ENCODE measurements around the gene ROCK2. TPM values are rescaled to one million over a fixed set of nuclear protein-coding genes. Genes with fewer than 3 reads are reported as not detected.

Gene ROCK2
- total RNA-seq, 1 donor from 2014 or later: 41.7 TPM

GRCh38 chr2:11187731-11188130, 156.7 kb downstream of the ROCK2 start:
- H3K4me1 Mint-ChIP-seq (ENCODE audit: unreplicated experiment): no peaks in the 10 kb centered on the region

GRCh38 chr2:11187083-11187619, 157.3 kb downstream of the ROCK2 start:
- TF ChIP-seq CTCF (conservative IDR thresholded peaks at IDR 0.05): no peak
- H3K4me1 Mint-ChIP-seq (ENCODE audit: unreplicated experiment): no peaks in the 10 kb centered on the region

More at GRCh38 chr2:11187731-11188130, 156.7 kb downstream of the ROCK2 start:
- peaks cover 20% of the 10 kb centered on the region for H3K36me3 Mint-ChIP-seq
- no peak for DNase-seq (ENCODE audit: extremely low spot score, unreplicated experiment)
- no peaks in the 10 kb centered on the region for H3K27me3 Mint-ChIP-seq
- H3K9me3 Mint-ChIP-seq: no peaks in the 10 kb centered on the region
- no peak overlapping the region for H3K27ac Mint-ChIP-seq
- no peak for TF ChIP-seq CTCF (conservative IDR thresholded peaks at IDR 0.05)
- no peak overlapping the region for H3K4me3 Mint-ChIP-seq

DNA sequence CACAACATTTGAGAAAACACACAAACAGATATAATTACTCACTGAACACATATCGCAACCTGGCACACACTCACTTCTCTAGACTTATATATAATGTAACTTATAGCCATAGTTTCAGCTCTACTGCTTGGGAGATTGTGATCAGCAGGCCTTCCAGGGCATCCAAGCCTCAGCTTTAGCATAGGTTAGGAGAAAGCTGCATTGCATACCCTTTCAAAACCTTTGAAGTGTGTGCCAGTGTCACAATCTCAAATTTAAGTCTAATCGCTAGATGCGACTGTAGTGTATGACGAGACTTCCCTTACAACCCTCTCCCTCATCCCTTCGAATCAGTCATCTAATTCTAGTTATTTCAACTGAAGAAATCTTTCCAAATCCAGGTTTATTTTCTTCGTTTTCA, 158.3 kb downstream of the ROCK2 start:
- Mint-ChIP-seq H3K9me3 (no peaks in the 10 kb centered on the region), H3K27ac (no peak overlapping the region), H3K4me3 (no peak overlapping the region), H3K4me1 (ENCODE audit: unreplicated experiment) (no peaks in the 10 kb centered on the region), H3K36me3 (peaks cover 20% of the 10 kb centered on the region), H3K27me3 (no peaks in the 10 kb centered on the region)
- TF ChIP-seq CTCF (conservative IDR thresholded peaks at IDR 0.05): no peak
- no peak for DNase-seq (ENCODE audit: extremely low spot score, unreplicated experiment)

More at GRCh38 chr2:11187083-11187619, 157.3 kb downstream of the ROCK2 start:
- no peaks in the 10 kb centered on the region for H3K9me3 Mint-ChIP-seq
- peaks cover 20% of the 10 kb centered on the region for H3K36me3 Mint-ChIP-seq
- no peaks in the 10 kb centered on the region for H3K27me3 Mint-ChIP-seq
- no peak overlapping the region for H3K4me3 Mint-ChIP-seq
- no peak for DNase-seq (ENCODE audit: extremely low spot score, unreplicated experiment)
- no peak overlapping the region for H3K27ac Mint-ChIP-seq

DNA sequence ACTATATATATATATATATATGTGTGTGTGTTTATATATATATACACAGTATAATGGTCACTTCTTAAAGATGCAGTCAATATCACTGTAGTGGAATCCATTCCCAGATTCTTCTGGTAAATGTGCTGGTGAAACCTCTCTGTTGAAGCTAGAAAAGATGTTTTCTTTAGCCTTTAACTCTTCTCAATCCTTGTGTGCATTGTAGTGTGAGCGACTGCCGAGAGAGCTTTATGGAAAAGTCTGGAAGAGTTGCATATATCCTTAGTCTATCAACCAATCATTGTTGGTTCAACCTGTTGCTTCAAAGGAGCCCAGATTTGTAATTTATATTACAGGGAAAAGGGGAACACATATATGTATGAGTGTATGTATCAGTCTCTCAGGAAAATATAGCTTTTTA, 161.5 kb downstream of the ROCK2 start:
- peaks cover 16% of the 10 kb centered on the region for H3K36me3 Mint-ChIP-seq
- no peaks in the 10 kb centered on the region for H3K27me3 Mint-ChIP-seq
- DNase-seq (ENCODE audit: extremely low spot score, unreplicated experiment): no peak
- TF ChIP-seq CTCF (conservative IDR thresholded peaks at IDR 0.05): no peak
- H3K9me3 Mint-ChIP-seq: no peaks in the 10 kb centered on the region
- H3K4me3 Mint-ChIP-seq: no peak overlapping the region
- H3K27ac Mint-ChIP-seq: no peak overlapping the region
- no peaks in the 10 kb centered on the region for H3K4me1 Mint-ChIP-seq (ENCODE audit: unreplicated experiment)

DNA sequence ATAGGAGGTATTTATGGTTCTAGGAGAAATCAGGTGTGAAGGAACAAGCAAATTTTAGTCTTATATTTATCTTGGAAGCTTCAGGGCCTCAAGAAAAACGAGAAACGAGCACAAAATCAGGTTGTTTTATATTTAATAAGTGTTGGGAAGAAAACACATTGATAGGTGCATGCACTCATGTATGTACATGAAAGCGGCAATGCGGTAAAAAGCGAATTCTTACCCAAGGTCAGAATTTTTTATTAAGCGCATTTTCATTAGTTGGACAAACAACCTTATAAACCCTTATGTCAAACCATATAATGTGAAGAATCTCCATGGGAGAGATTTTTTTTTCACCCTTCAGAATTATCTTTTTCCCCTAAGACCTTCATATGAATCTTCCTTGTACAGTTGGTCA, 163.8 kb downstream of the ROCK2 start:
- peaks cover under 1% of the 10 kb centered on the region for H3K4me1 Mint-ChIP-seq (ENCODE audit: unreplicated experiment)
- TF ChIP-seq CTCF (conservative IDR thresholded peaks at IDR 0.05): no peak
- H3K27me3 Mint-ChIP-seq: no peaks in the 10 kb centered on the region

DNA sequence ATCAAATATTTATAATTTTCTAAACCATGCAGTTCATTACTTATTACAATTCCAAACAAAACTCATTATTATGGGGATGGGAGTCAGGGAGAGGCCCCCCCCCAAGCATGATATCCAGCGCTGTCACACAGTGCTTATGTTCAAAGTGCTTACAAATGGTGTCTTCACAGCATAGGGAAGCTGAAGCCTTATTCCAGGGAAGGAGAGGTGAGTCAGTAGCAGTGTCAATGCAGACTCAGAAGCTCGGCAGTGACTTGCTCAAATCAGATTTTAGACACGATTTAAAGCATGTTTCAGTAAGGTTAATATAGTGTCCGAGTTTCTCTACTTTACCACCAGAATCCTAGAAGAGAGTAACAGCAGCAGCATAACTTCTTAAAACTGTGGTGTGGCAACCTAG, 164.5 kb downstream of the ROCK2 start:
- peaks cover 8% of the 10 kb centered on the region for H3K36me3 Mint-ChIP-seq
- H3K27ac Mint-ChIP-seq: no peak overlapping the region
- H3K4me1 Mint-ChIP-seq (ENCODE audit: unreplicated experiment): peaks cover 7% of the 10 kb centered on the region
- peaks cover 4% of the 10 kb centered on the region for H3K9me3 Mint-ChIP-seq
- TF ChIP-seq CTCF (conservative IDR thresholded peaks at IDR 0.05): no peak
- H3K4me3 Mint-ChIP-seq: no peak overlapping the region
- DNase-seq (ENCODE audit: extremely low spot score, unreplicated experiment): no peak
- no peaks in the 10 kb centered on the region for H3K27me3 Mint-ChIP-seq

More for the DNA sequence above, 163.8 kb downstream of the ROCK2 start:
- no peak for DNase-seq (ENCODE audit: extremely low spot score, unreplicated experiment)
- Mint-ChIP-seq H3K36me3 (peaks cover 3% of the 10 kb centered on the region), H3K27ac (no peak overlapping the region), H3K4me3 (no peak overlapping the region), H3K9me3 (no peaks in the 10 kb centered on the region)

All from type B pancreatic cell (in vitro differentiated cells).